Hematopoietic multipotent progenitor cell treated with erythropoietin and hydrocortisone succinate and interleukin-3 and kit ligand, for 17 days (in vitro differentiated cells): ENCODE results near the gene ZMIZ1.

Source experiments
- DNase-seq: peaks from one replicate; pipeline ENCODE4 v3.0.0-alpha.2; 2015; ENCODE audit warnings: low spot score

ZMIZ1 gene

GRCh38 chr10:79150444-79150754 lies 81.6 kb downstream of the ZMIZ1 start:
- no peak for DNase-seq

- DNase-seq: no peak
Observed at GRCh38 chr10:79152423-79152817, 83.7 kb downstream of the ZMIZ1 start.

- DNase-seq: no peak
Observed at GRCh38 chr10:79153745-79154144, 85.0 kb downstream of the ZMIZ1 start.

GRCh38 chr10:79155301-79156081 lies 86.7 kb downstream of the ZMIZ1 start:
- DNase-seq: no peak

- DNase-seq: no peak
Observed at GRCh38 chr10:79156334-79157274, 87.8 kb downstream of the ZMIZ1 start.

- no peak for DNase-seq
Observed at GRCh38 chr10:79158004-79158340, 89.2 kb downstream of the ZMIZ1 start.

- DNase-seq: no peak
Observed at GRCh38 chr10:79158402-79159097, 89.8 kb downstream of the ZMIZ1 start.

- no peak for DNase-seq
Observed at GRCh38 chr10:79159141-79159651, 90.4 kb downstream of the ZMIZ1 start.

GRCh38 chr10:79159785-79160184 lies 91.0 kb downstream of the ZMIZ1 start:
- DNase-seq: no peak

GRCh38 chr10:79160191-79160590 lies 91.4 kb downstream of the ZMIZ1 start:
- DNase-seq: no peak

GRCh38 chr10:79161557-79161956 lies 92.8 kb downstream of the ZMIZ1 start:
- DNase-seq: no peak

GRCh38 chr10:79162022-79162421 lies 93.3 kb downstream of the ZMIZ1 start:
- DNase-seq: no peak

- DNase-seq: no peak
Observed at GRCh38 chr10:79162861-79163665, 94.3 kb downstream of the ZMIZ1 start.

GRCh38 chr10:79163666-79163975 lies 94.9 kb downstream of the ZMIZ1 start:
- DNase-seq: no peak

- DNase-seq: no peak
Observed at GRCh38 chr10:79164075-79164474, 95.3 kb downstream of the ZMIZ1 start.

GRCh38 chr10:79165070-79165778 lies 96.5 kb downstream of the ZMIZ1 start:
- DNase-seq: no peak

- no peak for DNase-seq
Observed at GRCh38 chr10:79166312-79166721, 97.6 kb downstream of the ZMIZ1 start.

GRCh38 chr10:79166741-79167140 lies 98.0 kb downstream of the ZMIZ1 start:
- DNase-seq: no peak

- no peak for DNase-seq
Observed at GRCh38 chr10:79167537-79167936, 98.8 kb downstream of the ZMIZ1 start.

- DNase-seq: no peak
Observed at GRCh38 chr10:79168210-79168609, 99.4 kb downstream of the ZMIZ1 start.

GRCh38 chr10:79170226-79170752 lies 101.5 kb downstream of the ZMIZ1 start:
- DNase-seq: no peak
